Fibroblast of mammary gland (primary cell): ENCODE results near the gene WWC1.

Experiments used
- DNase-seq: peaks from one replicate; pipeline ENCODE4 v3.0.0-alpha.2; 2010; ENCODE audit warnings: low read depth
- H3K4me3 ChIP-seq: 2 replicates; pipeline ENCODE4 v1.5.1; 2011; ENCODE audit warnings: low read depth, mild to moderate bottlenecking, low read length, moderate library complexity; ENCODE audit not compliant: control insufficient read depth
- CTCF ChIP-seq: conservative IDR thresholded peaks from 2 replicates; pipeline ENCODE4 v1.5.1; 2011; ENCODE audit warnings: low read depth, low read length, inconsistent platforms; ENCODE audit not compliant: control insufficient read depth, insufficient read depth

The WWC1 gene

GRCh38 chr5:168455201-168455600 is 163.8 kb downstream of the WWC1 start:
- no peak overlapping the region for H3K4me3 ChIP-seq
- no peak for TF ChIP-seq CTCF
- DNase-seq: no peak

GRCh38 chr5:168457542-168457941 is 166.1 kb downstream of the WWC1 start:
- DNase-seq: no peak
- no peak overlapping the region for H3K4me3 ChIP-seq
- TF ChIP-seq CTCF: no peak

GRCh38 chr5:168460606-168461005 is 169.2 kb downstream of the WWC1 start:
- no peak for TF ChIP-seq CTCF
- no peak overlapping the region for H3K4me3 ChIP-seq
- no peak for DNase-seq

GRCh38 chr5:168463081-168463480 is 171.6 kb downstream of the WWC1 start:
- no peak for DNase-seq
- TF ChIP-seq CTCF: no peak
- no peak overlapping the region for H3K4me3 ChIP-seq

GRCh38 chr5:168464214-168464613 is 172.8 kb downstream of the WWC1 start:
- no peak for DNase-seq
- no peak for TF ChIP-seq CTCF
- no peak overlapping the region for H3K4me3 ChIP-seq

- no peak for DNase-seq
- no peak for TF ChIP-seq CTCF
- H3K4me3 ChIP-seq: no peak overlapping the region
These were observed 173.2 kb downstream of the WWC1 start for GRCh38 chr5:168464641-168465040.

- no peak overlapping the region for H3K4me3 ChIP-seq
- TF ChIP-seq CTCF: no peak
- no peak for DNase-seq
These were observed 176.4 kb downstream of the WWC1 start for GRCh38 chr5:168467755-168468330.
